ENCODE data around the gene TRAPPC10.

DNA sequence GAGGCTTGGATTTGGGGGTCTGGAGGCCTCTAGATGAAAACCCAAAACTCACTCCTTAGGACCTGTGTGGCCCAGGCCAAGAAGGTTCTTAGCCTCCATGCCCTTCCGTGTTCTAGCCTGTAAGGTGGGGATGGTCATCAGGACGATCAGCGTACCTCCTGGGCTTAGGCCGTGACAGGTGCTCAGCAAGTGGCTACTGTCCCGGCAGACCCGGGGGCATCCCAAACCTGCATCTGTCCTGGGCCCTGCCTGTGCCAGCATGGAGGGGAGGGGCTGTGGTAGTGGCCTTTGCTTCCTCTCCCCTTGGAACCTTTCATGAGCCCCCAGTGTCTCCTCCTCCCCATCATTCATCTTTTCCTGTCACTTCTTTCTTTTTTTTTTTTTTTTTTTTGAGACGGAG is 22.7 kb upstream of the TRAPPC10 start:
- TF ChIP-seq, protein P1, sequence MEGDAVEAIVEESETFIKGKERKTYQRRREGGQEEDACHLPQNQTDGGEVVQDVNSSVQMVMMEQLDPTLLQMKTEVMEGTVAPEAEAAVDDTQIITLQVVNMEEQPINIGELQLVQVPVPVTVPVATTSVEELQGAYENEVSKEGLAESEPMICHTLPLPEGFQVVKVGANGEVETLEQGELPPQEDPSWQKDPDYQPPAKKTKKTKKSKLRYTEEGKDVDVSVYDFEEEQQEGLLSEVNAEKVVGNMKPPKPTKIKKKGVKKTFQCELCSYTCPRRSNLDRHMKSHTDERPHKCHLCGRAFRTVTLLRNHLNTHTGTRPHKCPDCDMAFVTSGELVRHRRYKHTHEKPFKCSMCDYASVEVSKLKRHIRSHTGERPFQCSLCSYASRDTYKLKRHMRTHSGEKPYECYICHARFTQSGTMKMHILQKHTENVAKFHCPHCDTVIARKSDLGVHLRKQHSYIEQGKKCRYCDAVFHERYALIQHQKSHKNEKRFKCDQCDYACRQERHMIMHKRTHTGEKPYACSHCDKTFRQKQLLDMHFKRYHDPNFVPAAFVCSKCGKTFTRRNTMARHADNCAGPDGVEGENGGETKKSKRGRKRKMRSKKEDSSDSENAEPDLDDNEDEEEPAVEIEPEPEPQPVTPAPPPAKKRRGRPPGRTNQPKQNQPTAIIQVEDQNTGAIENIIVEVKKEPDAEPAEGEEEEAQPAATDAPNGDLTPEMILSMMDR (IDR thresholded peaks at IDR 0.05 in 2 of 3, conservative IDR thresholded peaks at IDR 0.05 in 1 of 3; ENCODE audit: control insufficient read depth in 2 of 3, extremely low read depth in 1 of 3, insufficient read depth in 1 of 3, low read depth in 3 of 3, low read length in 3 of 3) = no peak
- TF ChIP-seq RAD21 (IDR thresholded peaks at IDR 0.05; ENCODE audit: insufficient read depth, low read depth, low read length) (no peak), POLR2AphosphoS5 (IDR thresholded peaks at IDR 0.05; ENCODE audit: low read length) (no peak), ZSCAN29 (IDR thresholded peaks at IDR 0.05) (no peak)
- TF ChIP-seq, protein P2, sequence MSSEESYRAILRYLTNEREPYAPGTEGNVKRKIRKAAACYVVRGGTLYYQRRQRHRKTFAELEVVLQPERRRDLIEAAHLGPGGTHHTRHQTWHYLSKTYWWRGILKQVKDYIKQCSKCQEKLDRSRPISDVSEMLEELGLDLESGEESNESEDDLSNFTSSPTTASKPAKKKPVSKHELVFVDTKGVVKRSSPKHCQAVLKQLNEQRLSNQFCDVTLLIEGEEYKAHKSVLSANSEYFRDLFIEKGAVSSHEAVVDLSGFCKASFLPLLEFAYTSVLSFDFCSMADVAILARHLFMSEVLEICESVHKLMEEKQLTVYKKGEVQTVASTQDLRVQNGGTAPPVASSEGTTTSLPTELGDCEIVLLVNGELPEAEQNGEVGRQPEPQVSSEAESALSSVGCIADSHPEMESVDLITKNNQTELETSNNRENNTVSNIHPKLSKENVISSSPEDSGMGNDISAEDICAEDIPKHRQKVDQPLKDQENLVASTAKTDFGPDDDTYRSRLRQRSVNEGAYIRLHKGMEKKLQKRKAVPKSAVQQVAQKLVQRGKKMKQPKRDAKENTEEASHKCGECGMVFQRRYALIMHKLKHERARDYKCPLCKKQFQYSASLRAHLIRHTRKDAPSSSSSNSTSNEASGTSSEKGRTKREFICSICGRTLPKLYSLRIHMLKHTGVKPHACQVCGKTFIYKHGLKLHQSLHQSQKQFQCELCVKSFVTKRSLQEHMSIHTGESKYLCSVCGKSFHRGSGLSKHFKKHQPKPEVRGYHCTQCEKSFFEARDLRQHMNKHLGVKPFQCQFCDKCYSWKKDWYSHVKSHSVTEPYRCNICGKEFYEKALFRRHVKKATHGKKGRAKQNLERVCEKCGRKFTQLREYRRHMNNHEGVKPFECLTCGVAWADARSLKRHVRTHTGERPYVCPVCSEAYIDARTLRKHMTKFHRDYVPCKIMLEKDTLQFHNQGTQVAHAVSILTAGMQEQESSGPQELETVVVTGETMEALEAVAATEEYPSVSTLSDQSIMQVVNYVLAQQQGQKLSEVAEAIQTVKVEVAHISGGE (CRISPR knock-in tag; IDR thresholded peaks at IDR 0.05) = no peak

Data from GM12878 (cell line).